NCI-H1105 (cell line): ENCODE results near the gene NAT8L.

Source experiments
- DNase-seq: peaks from one replicate; lab custom pipeline; 2025; lab: John Stamatoyannopoulos, UW

Gene NAT8L

GRCh38 chr4:2046031-2046961 lies 12.8 kb upstream of the NAT8L start:
- DNase-seq: no peak

GRCh38 chr4:2047031-2047660 lies 12.0 kb upstream of the NAT8L start:
- DNase-seq: no peak

- DNase-seq: no peak
Observed at GRCh38 chr4:2047781-2048581, 11.1 kb upstream of the NAT8L start.

- DNase-seq: no peak
Observed at GRCh38 chr4:2048831-2049230, 10.3 kb upstream of the NAT8L start.

GRCh38 chr4:2049381-2049780 lies 9.7 kb upstream of the NAT8L start:
- DNase-seq: no peak

GRCh38 chr4:2049811-2050210 lies 9.3 kb upstream of the NAT8L start:
- DNase-seq: no peak

GRCh38 chr4:2051086-2051485 lies 8.0 kb upstream of the NAT8L start:
- DNase-seq: no peak

- no peak for DNase-seq
Observed at GRCh38 chr4:2054217-2054616, 4.9 kb upstream of the NAT8L start.

GRCh38 chr4:2057382-2058065 lies 1.6 kb upstream of the NAT8L start:
- DNase-seq: no peak

- DNase-seq: peak; percentile 34
Observed at GRCh38 chr4:2058264-2059045, 672 bp upstream of the NAT8L start.

- DNase-seq: no peak
Observed at GRCh38 chr4:2059726-2060602, 837 bp downstream of the NAT8L start.

GRCh38 chr4:2060611-2061185 lies 1.6 kb downstream of the NAT8L start:
- DNase-seq: no peak

GRCh38 chr4:2061186-2062131 lies 2.3 kb downstream of the NAT8L start:
- no peak for DNase-seq

- DNase-seq: no peak
Observed at GRCh38 chr4:2062168-2062807, 3.2 kb downstream of the NAT8L start.

GRCh38 chr4:2062808-2063524 lies 3.8 kb downstream of the NAT8L start:
- no peak for DNase-seq

GRCh38 chr4:2063557-2064275 lies 4.6 kb downstream of the NAT8L start:
- no peak for DNase-seq
